Liver (tissue), 9 donors: ENCODE results near the gene ADGRD1. TPM values are rescaled to one million over a fixed set of nuclear protein-coding genes. Genes with fewer than 3 reads are reported as not detected.

Experiments used
- DNase-seq: peaks from one replicate; pipeline ENCODE4 v3.0.0-alpha.2; 2017; ENCODE audit warnings: low spot score
- H3K27ac ChIP-seq, 2 donors: one replicate each; pipeline ENCODE4 v1.7.0; 2013; ENCODE audit warnings: inconsistent platforms in 2 of 2, low read length in 2 of 2, control low read depth in 1 of 2, low read depth in 1 of 2, mild to moderate bottlenecking in 1 of 2
- H3K27me3 ChIP-seq, 4 donors: one replicate each; pipeline versions ENCODE4 v1.6.1 to v1.7.0; 2013; ENCODE audit warnings: low read length in 3 of 4, inconsistent platforms in 1 of 4, mild to moderate bottlenecking in 1 of 4, moderate library complexity in 1 of 4; ENCODE audit not compliant: control insufficient read depth in 4 of 4, insufficient read depth in 4 of 4
- H3K36me3 ChIP-seq, 4 donors: one replicate each; pipeline versions ENCODE4 v1.6.1 to v1.7.0; 2013; ENCODE audit warnings: low read length in 3 of 4, mild to moderate bottlenecking in 3 of 4, low read depth in 1 of 4, moderate library complexity in 1 of 4; ENCODE audit not compliant: control insufficient read depth in 4 of 4, insufficient read depth in 3 of 4
- H3K4me1 ChIP-seq, 4 donors: one replicate each; pipeline versions ENCODE4 v1.6.1 to v1.7.0; 2013; ENCODE audit warnings: low read length in 3 of 4, mild to moderate bottlenecking in 3 of 4, moderate library complexity in 1 of 4; ENCODE audit not compliant: control insufficient read depth in 4 of 4, insufficient read depth in 4 of 4
- H3K4me3 ChIP-seq, 3 donors: one replicate each; pipeline versions ENCODE4 v1.6.1 to v1.7.0; 2013; ENCODE audit warnings: low read length in 3 of 3, control low read depth in 1 of 3, low read depth in 1 of 3, mild to moderate bottlenecking in 1 of 3
- H3K9ac ChIP-seq, 2 donors: one replicate each; pipeline ENCODE4 v1.7.0; 2013; ENCODE audit warnings: low read length in 2 of 2, mild to moderate bottlenecking in 2 of 2, moderate library complexity in 2 of 2, control low read depth in 1 of 2, low read depth in 1 of 2
- H3K9me3 ChIP-seq, 4 donors: one replicate each; pipeline versions ENCODE4 v1.6.1 to v1.7.0; 2013; ENCODE audit warnings: low read length in 3 of 4; ENCODE audit not compliant: control insufficient read depth in 4 of 4
- EGR1 ChIP-seq, 2 donors: IDR thresholded peaks; 2 replicates each; pipeline ENCODE4 v1.6.1; 2016 to 2018; ENCODE audit warnings: antibody characterized with exemption in 2 of 2, low read depth in 2 of 2
- FOXA1 ChIP-seq: IDR thresholded peaks from 2 replicates; pipeline ENCODE4 v1.6.1; 2016; ENCODE audit warnings: antibody characterized with exemption
- FOXA2 ChIP-seq: IDR thresholded peaks from 2 replicates; pipeline ENCODE4 v1.6.1; 2016; ENCODE audit warnings: antibody characterized with exemption
- HNF4A ChIP-seq, 2 donors: conservative IDR thresholded peaks; 2 replicates each; pipeline ENCODE4 v1.6.1; 2016; ENCODE audit warnings: antibody characterized with exemption in 2 of 2, mild to moderate bottlenecking in 2 of 2
- HNF4G ChIP-seq: IDR thresholded peaks from 2 replicates; pipeline ENCODE4 v1.6.1; 2016; ENCODE audit warnings: antibody characterized with exemption
- NR2F2 ChIP-seq: IDR thresholded peaks from 2 replicates; pipeline ENCODE4 v1.6.1; 2016; ENCODE audit warnings: antibody characterized with exemption
- RAD21 ChIP-seq, 2 donors: IDR thresholded peaks; 2 replicates each; pipeline ENCODE4 v1.6.1; 2016; ENCODE audit warnings: antibody characterized with exemption in 2 of 2, mild to moderate bottlenecking in 2 of 2
- SP1 ChIP-seq: IDR thresholded peaks from 2 replicates; pipeline ENCODE4 v1.6.1; 2018; ENCODE audit warnings: antibody characterized with exemption, mild to moderate bottlenecking
- TAF1 ChIP-seq: conservative IDR thresholded peaks from 2 replicates; pipeline ENCODE4 v1.6.1; 2016; ENCODE audit warnings: antibody characterized with exemption, mild to moderate bottlenecking
- WGBS: extraction: QIAGEN DNeasy Blood & Tissue Kit; methylation state at CpG from one replicate; pipeline ENCODE4 v1.1.7; 2013; 5-methylcytosine and 5-hydroxymethylcytosine counted together
- polyA plus RNA-seq, 2 donors: library from polyadenylated mRNA; stranded (reverse) in 1 of 2; unstranded in 1 of 2; fragments of 200-250 nt in 1 of 2; fragments of >200 nt in 1 of 2; fragmentation: Nextera tagmentation in 1 of 2; extraction: Ambion mirVana in 1 of 2; gene quantifications; one replicate each; pipeline versions ENCODE4 v1.2.1 to v1.2.3, GENCODE V29; 2013 to 2015
- total RNA-seq, 2 donors: library from RNA; depleted of rRNA; stranded (reverse); fragments of >200 nt; gene quantifications; one replicate each; pipeline ENCODE4 v1.2.3, GENCODE V29; 2014
- TF ChIP-seq, protein P1 (sequence below): IDR thresholded peaks from 2 replicates; pipeline ENCODE4 v1.6.1; 2016; ENCODE audit warnings: antibody characterized with exemption
- TF ChIP-seq, protein P2 (sequence below): fragments of 150-350 bp; IDR thresholded peaks from 2 replicates; pipeline ENCODE4 v1.5.1; 2017; ENCODE audit warnings: improper control_type of control experiment, low read depth, low read length; ENCODE audit not compliant: missing input control
- TF ChIP-seq, protein P3 (sequence below): IDR thresholded peaks from 2 replicates; pipeline ENCODE4 v1.6.1; 2016; ENCODE audit warnings: antibody characterized with exemption
- TF ChIP-seq, protein P4 (sequence below): IDR thresholded peaks from 2 replicates; pipeline ENCODE4 v1.6.1; 2016; ENCODE audit warnings: antibody characterized with exemption, mild to moderate bottlenecking
- donor health status: healthy.
- donor health status: healthy.
- donor health status: healthy.
- donor health status: healthy.
- donor health status: healthy.

Gene ADGRD1
- total and polyA plus RNA-seq, 4 donors = 2.7 to 7.1 (median 4.6) TPM

DNA sequence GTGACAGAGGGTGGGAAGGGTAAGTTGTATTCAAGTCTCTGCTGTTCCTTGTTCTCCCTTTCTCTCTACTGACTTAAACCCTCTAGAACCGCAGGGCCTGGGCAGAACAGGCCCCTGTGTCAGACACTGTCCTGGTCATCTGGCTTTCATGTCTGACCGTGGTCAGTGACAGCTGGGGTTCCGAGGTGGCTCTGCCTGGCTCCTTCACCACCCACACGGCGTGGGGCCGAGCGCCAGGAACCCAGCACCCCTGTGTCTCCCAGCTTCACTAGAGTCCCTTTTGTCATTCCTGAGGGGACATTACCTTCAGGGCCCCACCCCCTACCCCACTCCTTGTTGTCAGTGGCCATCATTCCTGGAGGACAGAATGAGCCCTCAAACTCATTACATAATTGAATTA, 168.9 kb downstream of the ADGRD1 start:
- TF ChIP-seq, protein P1, sequence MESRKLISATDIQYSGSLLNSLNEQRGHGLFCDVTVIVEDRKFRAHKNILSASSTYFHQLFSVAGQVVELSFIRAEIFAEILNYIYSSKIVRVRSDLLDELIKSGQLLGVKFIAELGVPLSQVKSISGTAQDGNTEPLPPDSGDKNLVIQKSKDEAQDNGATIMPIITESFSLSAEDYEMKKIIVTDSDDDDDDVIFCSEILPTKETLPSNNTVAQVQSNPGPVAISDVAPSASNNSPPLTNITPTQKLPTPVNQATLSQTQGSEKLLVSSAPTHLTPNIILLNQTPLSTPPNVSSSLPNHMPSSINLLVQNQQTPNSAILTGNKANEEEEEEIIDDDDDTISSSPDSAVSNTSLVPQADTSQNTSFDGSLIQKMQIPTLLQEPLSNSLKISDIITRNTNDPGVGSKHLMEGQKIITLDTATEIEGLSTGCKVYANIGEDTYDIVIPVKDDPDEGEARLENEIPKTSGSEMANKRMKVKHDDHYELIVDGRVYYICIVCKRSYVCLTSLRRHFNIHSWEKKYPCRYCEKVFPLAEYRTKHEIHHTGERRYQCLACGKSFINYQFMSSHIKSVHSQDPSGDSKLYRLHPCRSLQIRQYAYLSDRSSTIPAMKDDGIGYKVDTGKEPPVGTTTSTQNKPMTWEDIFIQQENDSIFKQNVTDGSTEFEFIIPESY = no peak
- TF ChIP-seq, protein P2, sequence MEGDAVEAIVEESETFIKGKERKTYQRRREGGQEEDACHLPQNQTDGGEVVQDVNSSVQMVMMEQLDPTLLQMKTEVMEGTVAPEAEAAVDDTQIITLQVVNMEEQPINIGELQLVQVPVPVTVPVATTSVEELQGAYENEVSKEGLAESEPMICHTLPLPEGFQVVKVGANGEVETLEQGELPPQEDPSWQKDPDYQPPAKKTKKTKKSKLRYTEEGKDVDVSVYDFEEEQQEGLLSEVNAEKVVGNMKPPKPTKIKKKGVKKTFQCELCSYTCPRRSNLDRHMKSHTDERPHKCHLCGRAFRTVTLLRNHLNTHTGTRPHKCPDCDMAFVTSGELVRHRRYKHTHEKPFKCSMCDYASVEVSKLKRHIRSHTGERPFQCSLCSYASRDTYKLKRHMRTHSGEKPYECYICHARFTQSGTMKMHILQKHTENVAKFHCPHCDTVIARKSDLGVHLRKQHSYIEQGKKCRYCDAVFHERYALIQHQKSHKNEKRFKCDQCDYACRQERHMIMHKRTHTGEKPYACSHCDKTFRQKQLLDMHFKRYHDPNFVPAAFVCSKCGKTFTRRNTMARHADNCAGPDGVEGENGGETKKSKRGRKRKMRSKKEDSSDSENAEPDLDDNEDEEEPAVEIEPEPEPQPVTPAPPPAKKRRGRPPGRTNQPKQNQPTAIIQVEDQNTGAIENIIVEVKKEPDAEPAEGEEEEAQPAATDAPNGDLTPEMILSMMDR = no peak
- TF ChIP-seq HNF4A (conservative IDR thresholded peaks at IDR 0.05) (no peak), SP1 (no peak)
- DNase-seq = no peak
- Histone ChIP-seq H3K27me3 (no peaks in the 10 kb centered on the region), H3K36me3 (no peaks in the 10 kb centered on the region), H3K4me3 (no peak overlapping the region), H3K4me1 (no peaks in the 10 kb centered on the region), H3K9me3 (no peaks in the 10 kb centered on the region), H3K9ac (no peak overlapping the region), H3K27ac (no peak overlapping the region)
- WGBS = 98% methylated on average over 7 of the region's 7 CpGs

DNA sequence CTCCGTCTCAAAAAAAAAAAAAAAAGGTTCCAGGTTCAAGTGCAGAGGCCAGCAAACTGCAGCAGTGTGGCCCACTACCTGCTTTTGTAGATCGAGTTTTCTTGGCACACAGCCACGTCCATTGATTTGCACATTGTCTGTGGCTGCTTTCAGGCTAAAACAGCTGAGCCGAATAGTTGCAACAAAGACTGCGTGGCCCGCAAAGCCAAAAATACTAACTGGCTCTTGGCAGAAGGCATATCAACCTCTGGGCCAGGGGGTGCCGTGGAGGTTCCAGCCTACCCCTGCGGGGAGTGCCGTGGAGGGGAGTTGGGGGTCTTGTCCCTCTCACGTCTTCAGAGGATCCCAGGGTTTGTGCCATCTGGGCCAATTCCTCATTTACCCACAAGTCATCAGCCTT, 170.1 kb downstream of the ADGRD1 start:
- H3K27ac ChIP-seq = no peak overlapping the region
- 60% methylated on average over 10 of the region's 10 CpGs for WGBS
- no peaks in the 10 kb centered on the region for H3K27me3 ChIP-seq
- no peak overlapping the region for H3K4me3 ChIP-seq
- TF ChIP-seq FOXA2 (no peak), FOXA1 (no peak), RAD21 (IDR thresholded peaks at IDR 0.05) (no peak), TAF1 (no peak), HNF4G (no peak), HNF4A (conservative IDR thresholded peaks at IDR 0.05) (no peak), NR2F2 (no peak), EGR1 (IDR thresholded peaks at IDR 0.05; ENCODE audit: low read depth in 2 of 2) (no peak)
- TF ChIP-seq, protein P3, sequence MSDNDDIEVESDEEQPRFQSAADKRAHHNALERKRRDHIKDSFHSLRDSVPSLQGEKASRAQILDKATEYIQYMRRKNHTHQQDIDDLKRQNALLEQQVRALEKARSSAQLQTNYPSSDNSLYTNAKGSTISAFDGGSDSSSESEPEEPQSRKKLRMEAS = no peak
- TF ChIP-seq, protein P4, sequence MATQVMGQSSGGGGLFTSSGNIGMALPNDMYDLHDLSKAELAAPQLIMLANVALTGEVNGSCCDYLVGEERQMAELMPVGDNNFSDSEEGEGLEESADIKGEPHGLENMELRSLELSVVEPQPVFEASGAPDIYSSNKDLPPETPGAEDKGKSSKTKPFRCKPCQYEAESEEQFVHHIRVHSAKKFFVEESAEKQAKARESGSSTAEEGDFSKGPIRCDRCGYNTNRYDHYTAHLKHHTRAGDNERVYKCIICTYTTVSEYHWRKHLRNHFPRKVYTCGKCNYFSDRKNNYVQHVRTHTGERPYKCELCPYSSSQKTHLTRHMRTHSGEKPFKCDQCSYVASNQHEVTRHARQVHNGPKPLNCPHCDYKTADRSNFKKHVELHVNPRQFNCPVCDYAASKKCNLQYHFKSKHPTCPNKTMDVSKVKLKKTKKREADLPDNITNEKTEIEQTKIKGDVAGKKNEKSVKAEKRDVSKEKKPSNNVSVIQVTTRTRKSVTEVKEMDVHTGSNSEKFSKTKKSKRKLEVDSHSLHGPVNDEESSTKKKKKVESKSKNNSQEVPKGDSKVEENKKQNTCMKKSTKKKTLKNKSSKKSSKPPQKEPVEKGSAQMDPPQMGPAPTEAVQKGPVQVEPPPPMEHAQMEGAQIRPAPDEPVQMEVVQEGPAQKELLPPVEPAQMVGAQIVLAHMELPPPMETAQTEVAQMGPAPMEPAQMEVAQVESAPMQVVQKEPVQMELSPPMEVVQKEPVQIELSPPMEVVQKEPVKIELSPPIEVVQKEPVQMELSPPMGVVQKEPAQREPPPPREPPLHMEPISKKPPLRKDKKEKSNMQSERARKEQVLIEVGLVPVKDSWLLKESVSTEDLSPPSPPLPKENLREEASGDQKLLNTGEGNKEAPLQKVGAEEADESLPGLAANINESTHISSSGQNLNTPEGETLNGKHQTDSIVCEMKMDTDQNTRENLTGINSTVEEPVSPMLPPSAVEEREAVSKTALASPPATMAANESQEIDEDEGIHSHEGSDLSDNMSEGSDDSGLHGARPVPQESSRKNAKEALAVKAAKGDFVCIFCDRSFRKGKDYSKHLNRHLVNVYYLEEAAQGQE = no peak
- TF ChIP-seq, protein P2 = no peak
- H3K9ac ChIP-seq = no peak overlapping the region
- DNase-seq = no peak
- no peaks in the 10 kb centered on the region for H3K9me3 ChIP-seq
- no peaks in the 10 kb centered on the region for H3K4me1 ChIP-seq
- no peaks in the 10 kb centered on the region for H3K36me3 ChIP-seq
